ENCODE measurements around the gene MED8. TPM values are rescaled to one million over a fixed set of nuclear protein-coding genes. Genes with fewer than 3 reads are reported as not detected.
"Not testable (repeated sequence)": the region's sequence is repeated elsewhere in the genome, so short reads cannot be mapped to it uniquely, and the experiment has no call there.

The MED8 gene
- polyA plus RNA-seq, 10 donors: 23.3 to 31.8 (median 28.5) TPM

- no peak for DNase-seq
Measured at GRCh38 chr1:43388613-43389012, 987 bp downstream of the MED8 start.

- no peak for DNase-seq
Measured at GRCh38 chr1:43387976-43388599, 1.5 kb downstream of the MED8 start.

- no peak for DNase-seq
Measured at GRCh38 chr1:43386676-43387075, 2.9 kb downstream of the MED8 start.

- DNase-seq: no peak
Measured at GRCh38 chr1:43383449-43383848, 6.2 kb downstream of the MED8 start.

GRCh38 chr1:43382027-43382779 lies 7.4 kb downstream of the MED8 start:
- DNase-seq: no peak

GRCh38 chr1:43381612-43382011 lies 8.0 kb downstream of the MED8 start:
- no peak for DNase-seq

- DNase-seq: no peak
Measured at GRCh38 chr1:43379476-43379875, 10.1 kb downstream of the MED8 start.

GRCh38 chr1:43377831-43378230 lies 11.8 kb downstream of the MED8 start:
- no peak for DNase-seq

GRCh38 chr1:43376723-43377235 lies 12.8 kb downstream of the MED8 start:
- DNase-seq: no peak

GRCh38 chr1:43373066-43373940 lies 16.3 kb downstream of the MED8 start:
- peak in 1 of 3 donors; percentile 57 for DNase-seq

- DNase-seq: no peak
Measured at GRCh38 chr1:43372172-43372571, 17.4 kb downstream of the MED8 start.

- DNase-seq: no peak
Measured at GRCh38 chr1:43370564-43370963, 19.0 kb downstream of the MED8 start.

- not testable (repeated sequence) for DNase-seq
Measured at GRCh38 chr1:43369779-43370178, 19.8 kb downstream of the MED8 start.

- DNase-seq: no peak
Measured at GRCh38 chr1:43368646-43369020, 21.0 kb downstream of the MED8 start.

GRCh38 chr1:43367904-43368645 lies 21.5 kb downstream of the MED8 start, which contains the start of gene ELOVL1:
Gene ELOVL1 (minus strand): TSS chr1:43368011. CDS start chr1:43365609, 2,402 bp downstream.
- peak; percentile 86 to 95 (median 90) for DNase-seq

- DNase-seq: peak in 1 of 3 donors; percentile 55
Measured at GRCh38 chr1:43367026-43367903, 22.3 kb downstream of the MED8 start.

- DNase-seq: no peak
Measured at GRCh38 chr1:43366601-43367025, 23.0 kb downstream of the MED8 start.

GRCh38 chr1:43366179-43366578 lies 23.4 kb downstream of the MED8 start:
- no peak for DNase-seq

- DNase-seq: no peak
Measured at GRCh38 chr1:43365678-43366077, 23.9 kb downstream of the MED8 start.

GRCh38 chr1:43363935-43364525 lies 25.6 kb downstream of the MED8 start:
- no peak for DNase-seq
